ENCODE data around the gene LRRC73.

The LRRC73 gene

DNA sequence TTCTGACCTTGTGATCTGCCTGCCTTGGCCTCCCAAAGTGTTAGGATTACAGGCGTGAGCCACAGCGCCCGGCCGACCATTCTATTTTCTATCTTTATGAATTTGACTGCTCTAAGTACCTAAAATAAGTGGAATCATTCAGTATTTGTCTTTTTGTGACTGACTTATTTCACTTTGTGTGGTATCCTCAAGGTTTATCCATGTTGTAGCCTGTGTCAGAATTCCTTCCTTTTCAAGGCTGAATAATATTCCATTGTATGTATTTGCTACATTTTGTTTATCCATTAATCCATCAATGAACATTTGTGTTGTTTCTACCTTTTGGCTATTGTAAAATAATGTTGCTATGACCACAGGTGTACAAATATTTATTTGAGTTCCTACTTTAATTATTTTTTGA lies 37.6 kb downstream of the LRRC73 start:
- no peak for TF ChIP-seq TEAD4 (IDR thresholded peaks at IDR 0.05)
- TF ChIP-seq, protein P1, sequence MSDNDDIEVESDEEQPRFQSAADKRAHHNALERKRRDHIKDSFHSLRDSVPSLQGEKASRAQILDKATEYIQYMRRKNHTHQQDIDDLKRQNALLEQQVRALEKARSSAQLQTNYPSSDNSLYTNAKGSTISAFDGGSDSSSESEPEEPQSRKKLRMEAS (IDR thresholded peaks at IDR 0.05) = no peak
- no peak for TF ChIP-seq RAD21 (IDR thresholded peaks at IDR 0.05; ENCODE audit: low read depth)
- no peak for TF ChIP-seq TAF1 (IDR thresholded peaks at IDR 0.05; ENCODE audit: low read depth)
- no peak for TF ChIP-seq NFIC (IDR thresholded peaks at IDR 0.05)
- TF ChIP-seq, protein P2, sequence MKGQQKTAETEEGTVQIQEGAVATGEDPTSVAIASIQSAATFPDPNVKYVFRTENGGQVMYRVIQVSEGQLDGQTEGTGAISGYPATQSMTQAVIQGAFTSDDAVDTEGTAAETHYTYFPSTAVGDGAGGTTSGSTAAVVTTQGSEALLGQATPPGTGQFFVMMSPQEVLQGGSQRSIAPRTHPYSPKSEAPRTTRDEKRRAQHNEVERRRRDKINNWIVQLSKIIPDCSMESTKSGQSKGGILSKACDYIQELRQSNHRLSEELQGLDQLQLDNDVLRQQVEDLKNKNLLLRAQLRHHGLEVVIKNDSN (IDR thresholded peaks at IDR 0.05) = no peak
- no peak for TF ChIP-seq EP300 (IDR thresholded peaks at IDR 0.05; ENCODE audit: borderline replicate concordance)
- TF ChIP-seq FOXM1 (IDR thresholded peaks at IDR 0.05; ENCODE audit: borderline replicate concordance, low read depth) = no peak

DNA sequence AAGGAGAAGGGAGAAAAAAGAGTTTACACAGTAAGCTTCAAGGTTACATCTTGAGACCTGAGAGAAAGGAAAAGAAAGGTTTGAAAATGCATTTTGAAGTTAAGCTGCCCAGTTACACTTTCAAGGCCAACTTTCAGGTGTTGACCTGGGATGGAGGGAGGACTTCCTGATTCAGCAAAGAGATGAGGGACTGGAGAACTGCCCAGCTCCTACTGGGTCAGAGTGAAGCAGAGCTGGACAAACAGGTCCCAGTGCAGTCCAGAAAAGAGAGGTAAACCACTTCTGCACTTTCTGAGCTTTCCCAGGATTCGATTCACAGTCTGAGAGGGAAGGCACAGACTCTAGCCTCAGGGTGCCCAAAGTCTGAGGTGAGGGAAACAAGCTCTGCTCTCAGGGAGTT lies 38.7 kb downstream of the LRRC73 start:
- TF ChIP-seq NFIC (IDR thresholded peaks at IDR 0.05) (no peak), TEAD4 (IDR thresholded peaks at IDR 0.05) (no peak), TCF12 (IDR thresholded peaks at IDR 0.05; ENCODE audit: low read depth) (no peak), EGR1 (IDR thresholded peaks at IDR 0.05) (no peak), YY1 (IDR thresholded peaks at IDR 0.05; ENCODE audit: low read depth) (no peak), TAF1 (IDR thresholded peaks at IDR 0.05; ENCODE audit: low read depth) (no peak), CEBPB (IDR thresholded peaks at IDR 0.05) (no peak), EP300 (IDR thresholded peaks at IDR 0.05; ENCODE audit: borderline replicate concordance) (no peak), CREB1 (IDR thresholded peaks at IDR 0.05; ENCODE audit: low read depth) (no peak), RAD21 (IDR thresholded peaks at IDR 0.05; ENCODE audit: low read depth) (no peak), ZBTB7A (IDR thresholded peaks at IDR 0.05; ENCODE audit: low read depth) (no peak), FOXM1 (IDR thresholded peaks at IDR 0.05; ENCODE audit: borderline replicate concordance, low read depth) (no peak)
- TF ChIP-seq, protein P1 (IDR thresholded peaks at IDR 0.05) = no peak
- TF ChIP-seq, protein P2 (IDR thresholded peaks at IDR 0.05) = no peak
- TF ChIP-seq, protein P3, sequence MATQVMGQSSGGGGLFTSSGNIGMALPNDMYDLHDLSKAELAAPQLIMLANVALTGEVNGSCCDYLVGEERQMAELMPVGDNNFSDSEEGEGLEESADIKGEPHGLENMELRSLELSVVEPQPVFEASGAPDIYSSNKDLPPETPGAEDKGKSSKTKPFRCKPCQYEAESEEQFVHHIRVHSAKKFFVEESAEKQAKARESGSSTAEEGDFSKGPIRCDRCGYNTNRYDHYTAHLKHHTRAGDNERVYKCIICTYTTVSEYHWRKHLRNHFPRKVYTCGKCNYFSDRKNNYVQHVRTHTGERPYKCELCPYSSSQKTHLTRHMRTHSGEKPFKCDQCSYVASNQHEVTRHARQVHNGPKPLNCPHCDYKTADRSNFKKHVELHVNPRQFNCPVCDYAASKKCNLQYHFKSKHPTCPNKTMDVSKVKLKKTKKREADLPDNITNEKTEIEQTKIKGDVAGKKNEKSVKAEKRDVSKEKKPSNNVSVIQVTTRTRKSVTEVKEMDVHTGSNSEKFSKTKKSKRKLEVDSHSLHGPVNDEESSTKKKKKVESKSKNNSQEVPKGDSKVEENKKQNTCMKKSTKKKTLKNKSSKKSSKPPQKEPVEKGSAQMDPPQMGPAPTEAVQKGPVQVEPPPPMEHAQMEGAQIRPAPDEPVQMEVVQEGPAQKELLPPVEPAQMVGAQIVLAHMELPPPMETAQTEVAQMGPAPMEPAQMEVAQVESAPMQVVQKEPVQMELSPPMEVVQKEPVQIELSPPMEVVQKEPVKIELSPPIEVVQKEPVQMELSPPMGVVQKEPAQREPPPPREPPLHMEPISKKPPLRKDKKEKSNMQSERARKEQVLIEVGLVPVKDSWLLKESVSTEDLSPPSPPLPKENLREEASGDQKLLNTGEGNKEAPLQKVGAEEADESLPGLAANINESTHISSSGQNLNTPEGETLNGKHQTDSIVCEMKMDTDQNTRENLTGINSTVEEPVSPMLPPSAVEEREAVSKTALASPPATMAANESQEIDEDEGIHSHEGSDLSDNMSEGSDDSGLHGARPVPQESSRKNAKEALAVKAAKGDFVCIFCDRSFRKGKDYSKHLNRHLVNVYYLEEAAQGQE (IDR thresholded peaks at IDR 0.05; ENCODE audit: low read depth) = no peak

DNA sequence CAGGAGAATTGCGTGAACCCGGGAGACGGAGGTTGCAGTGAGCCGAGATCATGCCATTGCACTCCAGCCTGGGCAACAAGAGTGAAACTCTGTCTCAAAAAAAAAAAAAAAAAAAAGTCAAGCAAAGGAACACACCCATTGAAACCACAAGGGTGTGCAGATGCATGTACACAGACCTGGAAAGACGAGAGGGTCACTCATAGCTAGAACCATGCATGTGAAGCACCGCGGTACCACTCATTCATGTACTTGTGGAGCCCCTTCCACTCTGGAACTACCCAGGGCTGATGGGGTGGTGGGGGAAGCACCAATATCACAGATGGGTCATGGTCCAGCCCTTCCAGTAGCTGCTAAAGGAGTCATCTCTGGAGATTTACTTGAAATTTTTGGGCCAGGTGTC lies 40.2 kb downstream of the LRRC73 start:
- TF ChIP-seq, protein P2 (IDR thresholded peaks at IDR 0.05) = no peak
- TF ChIP-seq, protein P3 (IDR thresholded peaks at IDR 0.05; ENCODE audit: low read depth) = no peak
- TF ChIP-seq EGR1 (IDR thresholded peaks at IDR 0.05) (no peak), TCF12 (IDR thresholded peaks at IDR 0.05; ENCODE audit: low read depth) (no peak), RAD21 (IDR thresholded peaks at IDR 0.05; ENCODE audit: low read depth) (no peak), ZBTB7A (IDR thresholded peaks at IDR 0.05; ENCODE audit: low read depth) (no peak), FOXM1 (IDR thresholded peaks at IDR 0.05; ENCODE audit: borderline replicate concordance, low read depth) (no peak), TAF1 (IDR thresholded peaks at IDR 0.05; ENCODE audit: low read depth) (no peak), YY1 (IDR thresholded peaks at IDR 0.05; ENCODE audit: low read depth) (no peak), TEAD4 (IDR thresholded peaks at IDR 0.05) (no peak), CREB1 (IDR thresholded peaks at IDR 0.05; ENCODE audit: low read depth) (no peak), CEBPB (IDR thresholded peaks at IDR 0.05) (no peak), EP300 (IDR thresholded peaks at IDR 0.05; ENCODE audit: borderline replicate concordance) (no peak), NFIC (IDR thresholded peaks at IDR 0.05) (no peak)
- TF ChIP-seq, protein P1 (IDR thresholded peaks at IDR 0.05) = no peak

DNA sequence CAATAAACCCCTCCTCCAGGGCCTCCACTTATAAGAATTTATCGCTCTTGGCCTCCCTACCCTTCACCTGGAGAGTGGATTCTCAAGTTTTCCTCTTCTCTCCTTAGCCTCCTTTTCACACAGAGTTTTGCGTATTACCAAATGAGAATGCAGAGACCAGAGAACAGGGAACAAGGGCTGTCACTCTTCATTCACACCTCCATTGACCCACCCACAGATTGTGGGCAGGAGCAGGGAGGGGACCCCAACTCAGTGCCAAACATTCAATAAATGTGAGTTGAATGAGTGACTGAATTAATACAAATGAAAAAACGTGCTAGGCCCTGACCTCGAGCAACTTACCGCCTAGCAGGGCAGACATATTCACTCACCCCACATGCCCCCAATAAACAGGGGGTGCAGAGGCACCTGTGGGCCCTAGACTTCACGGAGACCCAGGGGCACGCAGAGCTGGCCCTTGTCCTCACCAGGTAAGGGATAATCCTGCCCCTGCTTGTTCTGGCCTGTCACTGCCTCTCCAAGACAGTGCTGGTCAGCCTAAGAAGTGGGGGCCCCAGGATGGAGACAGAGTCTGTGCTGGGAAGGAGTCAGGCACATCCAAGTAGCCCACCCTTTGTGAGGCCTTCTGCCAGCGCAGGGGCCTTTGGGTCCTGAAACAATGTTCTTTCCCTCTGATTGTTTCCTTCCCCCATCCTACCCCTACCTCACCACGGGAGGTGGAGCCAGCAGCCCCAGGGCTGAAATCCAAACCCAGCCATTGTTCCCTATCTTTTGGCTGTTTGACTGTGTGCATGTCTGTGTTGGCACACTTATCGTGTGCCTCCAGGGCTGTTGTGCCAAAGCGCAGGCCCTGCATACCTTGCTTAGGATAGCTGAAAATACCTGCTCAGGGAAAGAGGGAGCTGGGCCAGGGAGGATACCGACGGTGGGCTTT lies 41.1 kb downstream of the LRRC73 start:
- TF ChIP-seq CREB1 (IDR thresholded peaks at IDR 0.05; ENCODE audit: low read depth) = no peak
- 0 out of 2 replicates have a peak, but pooled peaks have one; percentile 20 for TF ChIP-seq YY1 (IDR thresholded peaks at IDR 0.05; ENCODE audit: low read depth)
- TF ChIP-seq FOXM1 (IDR thresholded peaks at IDR 0.05; ENCODE audit: borderline replicate concordance, low read depth) = no peak
- no peak for TF ChIP-seq TEAD4 (IDR thresholded peaks at IDR 0.05)

DNA sequence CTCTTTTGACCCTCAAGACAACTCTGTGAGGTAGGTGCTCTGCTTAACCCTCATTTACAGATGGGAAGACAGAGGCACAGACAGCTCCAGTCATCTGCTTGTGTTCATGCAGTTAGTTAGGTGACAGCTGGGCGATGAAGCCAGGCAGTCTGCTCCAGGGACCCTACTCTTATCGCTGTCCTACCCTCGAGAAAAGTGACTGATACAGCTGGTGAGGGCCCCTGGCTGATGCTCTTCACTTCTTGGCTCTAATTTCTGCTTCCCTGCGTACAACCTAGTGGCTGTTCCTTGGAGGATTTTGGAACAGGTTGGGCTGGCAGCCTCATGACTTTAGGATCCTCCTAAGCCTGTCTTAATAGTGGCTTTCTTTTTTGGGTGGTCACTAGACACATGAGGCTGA lies 41.9 kb downstream of the LRRC73 start:
- no peak for TF ChIP-seq NFIC (IDR thresholded peaks at IDR 0.05)
- TF ChIP-seq CEBPB (IDR thresholded peaks at IDR 0.05) = no peak
- no peak for TF ChIP-seq TCF12 (IDR thresholded peaks at IDR 0.05; ENCODE audit: low read depth)
